Measurements from ENCODE around the gene F2.
"Not testable (repeated sequence)": the region's sequence is repeated elsewhere in the genome, so short reads cannot be mapped to it uniquely, and the experiment has no call there.

GRCh38 chr11:46709351-46709750 is 9.7 kb upstream of the F2 start:
- TF ChIP-seq CTCF (conservative IDR thresholded peaks at IDR 0.05; ENCODE audit: low read depth, low read length); EZH2 (IDR thresholded peaks at IDR 0.05; ENCODE audit: low read length, unreplicated experiment); EZH2phosphoT487 (IDR thresholded peaks at IDR 0.05; ENCODE audit: borderline replicate concordance, low read length): not testable (repeated sequence)

All from PC-3 (cell line).